ENCODE results near the gene IFITM1. TPM values are rescaled to one million over a fixed set of nuclear protein-coding genes. Genes with fewer than 3 reads are reported as not detected.

Gene IFITM1
- total RNA-seq, 6 experiments from 2014 or later: 15.7 to 159 (median 72.5) TPM

DNA sequence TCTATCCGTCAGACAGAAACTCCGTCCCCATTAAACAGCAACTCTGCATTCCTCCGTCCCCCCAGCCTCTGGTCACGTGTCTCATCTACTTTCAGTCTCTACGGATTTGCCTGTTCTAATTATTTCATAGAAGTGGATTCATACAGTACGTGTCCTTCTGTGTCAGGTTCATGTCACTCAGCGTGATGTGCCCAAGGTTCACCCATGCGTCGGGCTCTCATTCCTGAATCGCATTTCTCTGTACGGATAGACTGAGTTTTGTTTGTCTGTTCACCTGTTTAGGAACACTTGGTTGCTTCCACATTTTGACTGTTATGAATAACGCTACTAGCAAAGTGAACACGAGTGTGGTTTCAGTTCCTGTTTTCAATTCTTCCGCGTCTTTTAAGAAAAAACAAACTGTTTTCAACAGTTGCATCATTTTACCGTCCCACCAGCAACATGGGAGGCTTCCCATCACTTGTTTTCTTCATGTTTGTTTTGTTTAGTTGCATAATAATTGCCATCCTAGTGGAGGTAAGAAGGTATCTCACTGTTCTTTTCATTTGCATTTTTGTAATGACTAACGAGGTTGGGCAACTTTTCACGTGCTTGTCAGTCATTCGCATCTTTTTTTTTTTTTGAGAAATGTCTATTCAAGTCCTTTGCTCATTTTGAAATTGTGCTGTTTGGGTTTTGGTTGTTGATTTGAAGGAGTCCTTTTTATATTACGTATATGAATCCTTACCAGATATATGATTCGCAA lies 44.5 kb upstream of the IFITM1 start:
- ATAC-seq (peak; percentile 38 to 50 (median 45)), DNase-seq (no peak)
- Histone ChIP-seq H3K27ac (peak overlapping the region; percentile 53 to 69 (median 63)), H3K4me1 (no peaks in the 10 kb centered on the region), H3K27me3 (no peaks in the 10 kb centered on the region), H3K36me3 (no peaks in the 10 kb centered on the region), H3K9me3 (peaks cover 0 to 4% (median 0%) of the 10 kb centered on the region in 4 donors), H3K4me3 (peak overlapping the region in 1 of 3 donors; percentile 32)
- intact Hi-C loops (cut with DNase I): no loop called here
- TF ChIP-seq, protein P1, sequence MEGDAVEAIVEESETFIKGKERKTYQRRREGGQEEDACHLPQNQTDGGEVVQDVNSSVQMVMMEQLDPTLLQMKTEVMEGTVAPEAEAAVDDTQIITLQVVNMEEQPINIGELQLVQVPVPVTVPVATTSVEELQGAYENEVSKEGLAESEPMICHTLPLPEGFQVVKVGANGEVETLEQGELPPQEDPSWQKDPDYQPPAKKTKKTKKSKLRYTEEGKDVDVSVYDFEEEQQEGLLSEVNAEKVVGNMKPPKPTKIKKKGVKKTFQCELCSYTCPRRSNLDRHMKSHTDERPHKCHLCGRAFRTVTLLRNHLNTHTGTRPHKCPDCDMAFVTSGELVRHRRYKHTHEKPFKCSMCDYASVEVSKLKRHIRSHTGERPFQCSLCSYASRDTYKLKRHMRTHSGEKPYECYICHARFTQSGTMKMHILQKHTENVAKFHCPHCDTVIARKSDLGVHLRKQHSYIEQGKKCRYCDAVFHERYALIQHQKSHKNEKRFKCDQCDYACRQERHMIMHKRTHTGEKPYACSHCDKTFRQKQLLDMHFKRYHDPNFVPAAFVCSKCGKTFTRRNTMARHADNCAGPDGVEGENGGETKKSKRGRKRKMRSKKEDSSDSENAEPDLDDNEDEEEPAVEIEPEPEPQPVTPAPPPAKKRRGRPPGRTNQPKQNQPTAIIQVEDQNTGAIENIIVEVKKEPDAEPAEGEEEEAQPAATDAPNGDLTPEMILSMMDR (IDR thresholded peaks at IDR 0.05): peak in 1 of 4 donors; percentile 30
- TF ChIP-seq POLR2A (IDR thresholded peaks at IDR 0.05): no peak
- 39% methylated on average over 21 of the region's 21 CpGs for WGBS (ENCODE audit: insufficient coverage, low coverage, low lambda C conversion rate, missing lambda C conversion rate)

DNA sequence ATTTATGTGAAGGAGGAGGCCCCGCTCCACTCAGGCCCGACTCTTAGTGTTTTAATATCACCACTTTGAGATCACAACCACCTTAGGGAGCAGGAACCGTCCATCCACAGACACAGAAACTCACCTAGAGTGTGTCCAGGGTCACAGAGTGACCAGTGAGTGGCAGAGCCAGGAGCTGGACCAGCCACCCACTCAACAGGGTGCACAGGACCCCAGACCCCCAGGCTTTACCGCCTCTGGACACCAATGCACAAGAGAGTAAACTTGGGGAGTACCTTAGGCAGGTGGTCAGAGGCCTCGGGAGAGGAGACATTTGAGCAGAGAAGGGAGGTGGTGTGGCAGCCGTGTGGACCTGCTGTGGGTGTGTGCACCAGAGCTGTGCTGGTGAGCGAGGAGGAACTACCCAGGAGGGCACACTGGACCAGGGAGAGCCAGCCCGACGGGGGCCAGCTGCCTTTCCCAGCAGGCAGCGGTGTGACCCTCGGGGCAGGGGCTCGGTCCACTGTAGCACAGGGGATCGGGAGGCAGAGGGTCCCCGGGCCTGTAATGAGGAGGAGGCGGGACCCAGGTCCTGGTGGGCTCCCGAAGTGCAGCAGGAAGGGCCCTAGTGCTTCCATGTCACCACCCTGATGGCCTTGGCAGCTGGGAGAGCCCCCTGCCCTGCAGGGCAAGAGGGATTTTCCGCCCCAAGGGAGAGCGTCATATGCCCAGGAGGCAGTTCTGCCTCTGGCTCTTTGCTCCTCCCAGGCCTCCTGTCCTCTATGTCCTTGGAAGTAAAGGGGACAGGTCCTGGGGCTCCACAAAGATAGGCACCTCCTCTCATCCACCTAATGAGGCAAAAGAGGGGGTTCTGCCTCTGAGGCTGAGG lies 43.2 kb upstream of the IFITM1 start:
- no peak for TF ChIP-seq POLR2A (IDR thresholded peaks at IDR 0.05)
- TF ChIP-seq, protein P1 (IDR thresholded peaks at IDR 0.05): no peak
- intact Hi-C loops (cut with DNase I): no loop called here
- WGBS (ENCODE audit: insufficient coverage, low coverage, low lambda C conversion rate, missing lambda C conversion rate): 79% methylated on average over 6 of the region's 18 CpGs
- Histone ChIP-seq H3K27ac (no peak overlapping the region), H3K9me3 (peaks cover 0 to 4% (median 0%) of the 10 kb centered on the region in 4 donors), H3K4me1 (no peaks in the 10 kb centered on the region), H3K27me3 (no peaks in the 10 kb centered on the region), H3K36me3 (no peaks in the 10 kb centered on the region), H3K4me3 (no peak overlapping the region)
- DNase-seq (peak in 1 of 3 donors; percentile 19), ATAC-seq (peak in 1 of 4 donors; percentile 6)

DNA sequence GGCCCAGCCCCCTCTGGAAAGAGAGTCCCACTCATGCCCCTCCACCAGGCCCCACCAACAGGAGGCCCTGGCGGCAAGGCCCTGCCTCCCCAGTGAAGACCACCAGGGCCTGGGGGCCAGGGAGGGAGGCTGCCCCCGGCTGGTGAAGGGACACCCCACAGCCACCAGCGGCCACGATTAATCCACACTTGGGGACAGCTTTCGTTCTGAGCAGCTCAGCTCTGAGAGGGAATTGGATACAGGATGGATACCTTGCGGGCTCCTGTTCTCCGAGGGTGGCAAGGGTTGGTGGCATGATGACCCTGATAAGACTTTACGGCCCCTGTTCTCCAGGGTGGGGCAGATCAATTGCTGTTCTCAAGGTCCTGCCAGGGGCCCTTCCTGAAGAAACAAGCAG lies 42.5 kb upstream of the IFITM1 start:
- 34% methylated on average over 3 of the region's 8 CpGs for WGBS (ENCODE audit: insufficient coverage, low coverage, low lambda C conversion rate, missing lambda C conversion rate)
- H3K36me3 ChIP-seq: no peaks in the 10 kb centered on the region
- H3K27me3 ChIP-seq: no peaks in the 10 kb centered on the region
- intact Hi-C loops (cut with DNase I): no loop called here
- H3K4me3 ChIP-seq: no peak overlapping the region
- H3K27ac ChIP-seq: no peak overlapping the region
- H3K9me3 ChIP-seq: no peaks in the 10 kb centered on the region
- DNase-seq (no peak), ATAC-seq (peak in 1 of 4 donors; percentile 3)
- no peaks in the 10 kb centered on the region for H3K4me1 ChIP-seq
- no peak for TF ChIP-seq POLR2A (IDR thresholded peaks at IDR 0.05)
- TF ChIP-seq, protein P1 (IDR thresholded peaks at IDR 0.05): no peak

DNA sequence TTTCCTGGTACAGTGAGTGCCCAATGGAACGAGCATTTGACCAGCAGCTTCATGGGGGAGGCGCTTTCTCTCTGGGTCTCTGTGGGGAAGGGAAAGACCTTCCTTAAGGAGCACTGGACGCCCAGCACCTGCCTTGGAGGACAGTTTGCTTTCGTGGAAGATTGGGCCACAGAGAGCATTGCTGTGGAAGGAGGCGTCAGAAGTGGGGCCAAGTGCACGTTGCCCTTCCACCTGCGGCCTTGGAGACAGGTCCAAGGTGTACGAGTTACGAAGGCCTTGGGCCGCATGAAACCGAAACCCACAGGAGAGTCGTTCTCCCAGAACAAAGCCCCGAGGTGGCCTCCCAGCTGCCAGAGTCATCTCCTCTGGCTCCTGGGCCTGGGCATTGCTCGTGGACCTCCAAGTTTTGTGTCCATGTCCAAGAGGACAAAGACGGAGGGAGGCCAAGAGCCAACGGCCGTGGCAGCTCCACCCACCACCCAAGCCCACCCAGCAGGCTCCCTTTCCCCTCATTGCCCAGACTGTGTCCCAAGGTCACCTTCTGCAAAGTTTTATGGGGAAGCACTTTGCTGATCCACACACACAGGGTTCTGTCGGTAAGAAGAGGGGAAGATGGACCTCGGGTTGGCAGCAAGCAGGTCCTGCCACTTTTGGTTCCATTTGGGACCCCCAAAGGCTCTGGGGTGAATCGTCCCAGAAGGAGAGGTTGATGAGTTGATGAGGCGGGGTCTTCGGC lies 41.5 kb upstream of the IFITM1 start:
- no peak overlapping the region for H3K4me3 ChIP-seq
- ATAC-seq (no peak), DNase-seq (no peak)
- H3K9me3 ChIP-seq: no peaks in the 10 kb centered on the region
- WGBS (ENCODE audit: insufficient coverage, low coverage, low lambda C conversion rate, missing lambda C conversion rate): 71% methylated on average over 10 of the region's 22 CpGs
- H3K4me1 ChIP-seq: no peaks in the 10 kb centered on the region
- intact Hi-C loops (cut with DNase I): no loop called here
- no peak overlapping the region for H3K27ac ChIP-seq
- TF ChIP-seq, protein P1 (IDR thresholded peaks at IDR 0.05): no peak
- no peak for TF ChIP-seq POLR2A (IDR thresholded peaks at IDR 0.05)
- H3K27me3 ChIP-seq: no peaks in the 10 kb centered on the region
- H3K36me3 ChIP-seq: no peaks in the 10 kb centered on the region
